Measurements from ENCODE around the gene UNC50.

Gene UNC50

GRCh38 chr2:98615481-98615880, 7.1 kb downstream of the UNC50 start:
- ChIA-PET POLR2A (no interaction called here), CTCF (no interaction called here)
- no peak for TF ChIP-seq CTCF (IDR thresholded peaks at IDR 0.05; ENCODE audit: control extremely low read depth, extremely low read depth, low read depth, missing control alignments)
- DNase-seq (ENCODE audit: extremely low spot score): no peak

DNA sequence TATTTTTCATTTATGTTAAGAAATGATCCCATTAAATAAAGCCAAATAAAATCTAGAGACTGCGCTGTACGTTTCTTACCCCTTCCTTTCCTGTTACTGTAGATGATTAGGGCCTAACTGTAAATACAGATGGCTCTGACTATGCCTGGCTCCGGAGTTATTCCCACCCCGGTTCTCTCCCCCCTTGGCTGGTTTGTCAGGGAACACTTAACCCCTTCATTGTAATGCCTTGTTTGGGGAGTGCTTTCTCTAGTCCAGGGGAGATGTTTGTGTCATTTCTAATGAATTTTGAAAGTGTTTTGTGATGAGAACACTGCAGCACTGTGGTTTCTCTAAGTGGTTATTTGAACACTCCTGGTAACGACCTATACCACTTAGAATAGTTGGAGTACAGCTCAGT, 8.8 kb downstream of the UNC50 start:
- no peak for TF ChIP-seq CTCF (IDR thresholded peaks at IDR 0.05; ENCODE audit: control extremely low read depth, extremely low read depth, low read depth, missing control alignments)
- ChIA-PET POLR2A (no interaction called here), CTCF (interaction anchor here (1.3 kb wide), 1 partner anchor 10 kb away, joined by 4 read pairs; no protein-coding TSS in a partner anchor)
- no peak for DNase-seq (ENCODE audit: extremely low spot score)

GRCh38 chr2:98623657-98624056, 15.3 kb downstream of the UNC50 start:
- DNase-seq (ENCODE audit: extremely low spot score): no peak
- CTCF ChIA-PET: no interaction called here

DNA sequence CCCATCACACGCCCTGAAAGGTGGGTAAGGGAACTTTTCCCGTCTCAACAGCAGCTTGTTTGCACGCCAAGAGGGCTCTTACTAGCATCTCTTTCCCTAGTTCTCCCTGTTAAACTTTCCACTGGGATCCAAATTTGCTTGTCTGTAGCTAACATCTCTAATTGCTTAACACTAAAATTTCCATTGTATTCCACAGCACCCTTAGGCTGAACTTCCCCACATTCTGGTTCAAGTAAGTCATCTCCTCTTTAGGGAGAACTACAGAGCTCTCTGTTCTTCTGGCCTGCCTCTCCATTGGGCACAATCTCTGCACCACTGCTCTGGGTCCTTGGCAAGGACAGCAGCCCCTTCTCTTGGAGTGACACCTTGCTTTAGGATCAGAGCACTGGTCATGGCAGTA, 24.0 kb downstream of the UNC50 start:
- no peak for DNase-seq (ENCODE audit: extremely low spot score)
- TF ChIP-seq CTCF (IDR thresholded peaks at IDR 0.05; ENCODE audit: control extremely low read depth, extremely low read depth, low read depth, missing control alignments): no peak
- ChIA-PET CTCF (interaction anchor here (1.3 to 2.3 kb wide), 2 partner anchors 12 to 17 kb away, joined by 3 to 9 read pairs; no protein-coding TSS in a partner anchor), POLR2A (interaction anchor here (0.6 kb wide), 1 partner anchor 246 kb away, joined by 7 read pairs; no protein-coding TSS in a partner anchor)

More at GRCh38 chr2:98623657-98624056, 15.3 kb downstream of the UNC50 start:
- no peak for TF ChIP-seq CTCF (IDR thresholded peaks at IDR 0.05; ENCODE audit: control extremely low read depth, extremely low read depth, low read depth, missing control alignments)
- POLR2A ChIA-PET: no interaction called here

DNA sequence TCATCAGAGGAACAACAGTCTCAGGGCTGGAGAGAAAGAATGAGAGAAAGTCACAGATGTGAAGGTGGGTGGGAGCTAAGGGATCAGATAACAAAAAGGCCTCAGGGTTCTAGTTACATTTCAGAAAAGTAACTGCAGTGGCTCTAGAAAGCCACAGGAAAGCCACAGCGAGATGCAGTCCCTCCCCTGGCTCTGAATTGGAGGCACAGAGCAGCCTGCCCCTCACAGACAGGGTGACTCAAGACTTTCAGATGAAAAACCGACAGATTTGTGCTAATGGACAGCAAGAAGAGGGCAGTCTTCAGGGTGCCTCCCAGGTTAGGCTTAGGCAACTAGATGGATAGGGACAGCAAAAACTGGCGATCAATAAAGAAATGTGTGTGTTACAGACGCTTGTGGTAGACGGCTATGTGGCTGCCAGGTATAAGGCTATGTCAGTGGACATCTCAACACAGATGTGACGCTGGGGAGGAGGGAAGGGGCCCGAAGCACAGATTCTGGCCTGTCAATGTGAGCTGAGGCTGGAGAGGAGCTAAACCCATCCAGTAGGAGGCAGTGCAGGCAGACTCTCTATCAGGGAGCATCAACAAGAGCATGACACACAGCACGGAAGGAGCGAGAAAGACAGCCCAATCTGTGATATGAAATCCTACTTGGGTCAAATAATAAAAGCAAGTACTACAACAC, 26.2 kb downstream of the UNC50 start:
- POLR2A ChIA-PET: no interaction called here
- no peak for DNase-seq (ENCODE audit: extremely low spot score)
- CTCF ChIA-PET: interaction anchor here (1.1 kb wide), 1 partner anchor 141 kb away, joined by 3 read pairs; no protein-coding TSS in a partner anchor

More for the DNA sequence above, 26.2 kb downstream of the UNC50 start:
- TF ChIP-seq CTCF (IDR thresholded peaks at IDR 0.05; ENCODE audit: control extremely low read depth, extremely low read depth, low read depth, missing control alignments): peak; percentile 43

All from GM10248 (cell line).